ENCODE results near the gene CDK5R1.

GRCh38 chr17:32444301-32445073 lies 42.3 kb upstream of the CDK5R1 start, which contains the start of gene PSMD11:
- TF ChIP-seq POLR2A (IDR thresholded peaks at IDR 0.05) (peak in 3 of 4 donors; percentile 48 to 72 (median 52)), CTCF (IDR thresholded peaks at IDR 0.05) (peak; percentile 76 to 93 (median 89))

Measured in esophagus squamous epithelium (tissue), 4 donors.